RKO (cell line): ENCODE measurements around the gene ZNF23.

ENCODE experiments used
- DNase-seq: peaks from one replicate; pipeline ENCODE4 v3.0.0-alpha.2; 2016; ENCODE audit warnings: low spot score

Gene ZNF23

GRCh38 chr16:71426069-71426879 lies 35.8 kb downstream of the ZNF23 start:
- no peak for DNase-seq

GRCh38 chr16:71425746-71426068 lies 36.3 kb downstream of the ZNF23 start:
- no peak for DNase-seq

- no peak for DNase-seq
These were observed 37.4 kb downstream of the ZNF23 start for GRCh38 chr16:71424626-71425025.

- DNase-seq: no peak
These were observed 38.2 kb downstream of the ZNF23 start for GRCh38 chr16:71423865-71424264.

- DNase-seq: no peak
These were observed 39.0 kb downstream of the ZNF23 start for GRCh38 chr16:71423016-71423415.

- peak; percentile 43 for DNase-seq
These were observed 40.1 kb downstream of the ZNF23 start for GRCh38 chr16:71421911-71422310.

GRCh38 chr16:71414038-71414437 lies 48.0 kb downstream of the ZNF23 start:
- no peak for DNase-seq

GRCh38 chr16:71413341-71413740 lies 48.7 kb downstream of the ZNF23 start:
- no peak for DNase-seq

GRCh38 chr16:71412270-71413160 lies 49.5 kb downstream of the ZNF23 start:
- peak; percentile 63 for DNase-seq

GRCh38 chr16:71410146-71410545 lies 51.9 kb downstream of the ZNF23 start:
- DNase-seq: no peak

- DNase-seq: no peak
These were observed 52.9 kb downstream of the ZNF23 start for GRCh38 chr16:71409011-71409775.

- no peak for DNase-seq
These were observed 53.5 kb downstream of the ZNF23 start for GRCh38 chr16:71408536-71408935.

GRCh38 chr16:71407731-71408130 lies 54.3 kb downstream of the ZNF23 start:
- DNase-seq: no peak

GRCh38 chr16:71406724-71407123 lies 55.3 kb downstream of the ZNF23 start:
- DNase-seq: no peak

GRCh38 chr16:71406316-71406715 lies 55.7 kb downstream of the ZNF23 start:
- DNase-seq: no peak

- DNase-seq: no peak
These were observed 57.7 kb downstream of the ZNF23 start for GRCh38 chr16:71404364-71404763.

- DNase-seq: no peak
These were observed 59.4 kb downstream of the ZNF23 start for GRCh38 chr16:71402674-71403073.

GRCh38 chr16:71402007-71402406 lies 60.0 kb downstream of the ZNF23 start:
- no peak for DNase-seq

GRCh38 chr16:71399801-71400563 lies 62.1 kb downstream of the ZNF23 start:
- DNase-seq: no peak
